B cell (primary cell): ENCODE measurements around the gene PML. TPM values are rescaled to one million over a fixed set of nuclear protein-coding genes. Genes with fewer than 3 reads are reported as not detected.

Source experiments
- ATAC-seq: fragments of 200-7000 bp; cut with Tn5 transposase; one replicate; pipeline ENCODE4 v1.10.0; 2021; ENCODE audit warnings: low read depth, mild to moderate bottlenecking, moderate number of reproducible peaks, moderate library complexity
- CTCF ChIA-PET: fragments of 350-600 bp; sonication (Branson Sonifier 250); formaldehyde crosslinking; loops from one replicate; lab custom pipeline; 2021; ENCODE audit warnings: antibody characterized with exemption, inconsistent platforms; lab: Charles Lee
- POLR2A ChIA-PET: fragments of 350-600 bp; sonication (Branson Sonifier 250); formaldehyde crosslinking; loops from one replicate; lab custom pipeline; 2021; ENCODE audit warnings: antibody characterized with exemption; lab: Charles Lee
- DNase-seq: peaks from one replicate; pipeline ENCODE4 v3.0.0; 2013
- H2AFZ ChIP-seq: 2 replicates; pipeline ENCODE4 v1.6.1; 2012; ENCODE audit warnings: mild to moderate bottlenecking, low read depth, low read length; ENCODE audit not compliant: insufficient read depth, poor library complexity, severe bottlenecking
- H3K27ac ChIP-seq, 2 donors: 1 replicate in 1 of 2; 2 replicates in 1 of 2; pipeline ENCODE4 v1.5.1; 2012 to 2013; ENCODE audit warnings: low read length in 2 of 2, mild to moderate bottlenecking in 2 of 2, moderate library complexity in 1 of 2
- H3K27me3 ChIP-seq, 4 experiments: fragments of 200-600 bp in 1 of 4; sonication (generic) in 1 of 4; replicated peaks in 1 of 4; 1 replicate in 2 of 4; 2 replicates in 2 of 4; pipeline versions ENCODE4 v1.6.1 to v1.7.0; 2013 to 2016; ENCODE audit warnings: low read length in 3 of 4, mild to moderate bottlenecking in 2 of 4, mixed read lengths in 1 of 4, moderate library complexity in 1 of 4; ENCODE audit not compliant: insufficient read depth in 4 of 4, control insufficient read depth in 3 of 4; ENCODE audit errors: control extremely low read depth in 1 of 4
- H3K36me3 ChIP-seq, 2 experiments: replicated peaks in 1 of 2; 1 replicate in 1 of 2; 2 replicates in 1 of 2; pipeline versions ENCODE4 v1.6.1 to v1.7.1; 2013; ENCODE audit warnings: low read length in 1 of 2; ENCODE audit not compliant: insufficient read depth in 2 of 2, control insufficient read depth in 1 of 2; ENCODE audit errors: control extremely low read depth in 1 of 2, extremely low read depth in 1 of 2
- H3K4me1 ChIP-seq, 2 donors: fragments of 200-600 bp in 1 of 2; sonication (generic) in 1 of 2; 1 replicate in 1 of 2; 2 replicates in 1 of 2; pipeline versions ENCODE4 v1.5.1 to v1.6.1; 2013 to 2017; ENCODE audit warnings: low read length in 2 of 2; ENCODE audit not compliant: control insufficient read depth in 2 of 2, insufficient read depth in 2 of 2
- H3K4me2 ChIP-seq: replicated peaks from 2 replicates; pipeline ENCODE3; 2012; ENCODE audit warnings: mild to moderate bottlenecking, low read depth, low read length; ENCODE audit not compliant: poor library complexity, severe bottlenecking
- H3K4me3 ChIP-seq, 5 experiments: fragments of 200-600 bp in 1 of 5; sonication (generic) in 1 of 5; 1 replicate in 3 of 5; 2 replicates in 2 of 5; pipeline versions ENCODE4 v1.5.1 to v1.7.0; 2011 to 2016; ENCODE audit warnings: low read length in 4 of 5, mild to moderate bottlenecking in 4 of 5, low read depth in 2 of 5, control low read depth in 1 of 5, moderate library complexity in 1 of 5; ENCODE audit not compliant: insufficient read depth in 1 of 5; ENCODE audit errors: control extremely low read depth in 1 of 5, extremely low read depth in 1 of 5
- H3K79me2 ChIP-seq: fragments of 200-600 bp; sonication (generic); one replicate; pipeline ENCODE4 v1.6.0; 2016; ENCODE audit warnings: low read length; ENCODE audit not compliant: control insufficient read depth, insufficient read depth
- H3K9ac ChIP-seq: fragments of 200-600 bp; sonication (generic); 2 replicates; pipeline ENCODE4 v1.6.1; 2017; ENCODE audit warnings: mild to moderate bottlenecking, low read length, moderate library complexity
- H3K9me3 ChIP-seq, 3 donors: one replicate each; pipeline versions ENCODE4 v1.6.1 to v1.7.1; 2013; ENCODE audit warnings: low read length in 2 of 3; ENCODE audit not compliant: control insufficient read depth in 2 of 3, insufficient read depth in 1 of 3; ENCODE audit errors: control extremely low read depth in 1 of 3
- H4K20me1 ChIP-seq: 2 replicates; pipeline ENCODE4 v1.6.0; 2012; ENCODE audit warnings: mild to moderate bottlenecking, low read length; ENCODE audit not compliant: insufficient read depth, control insufficient read depth, poor library complexity, severe bottlenecking
- H3K27ac Mint-ChIP-seq: one replicate; pipeline ENCODE4 v1.8.0; 2021; ENCODE audit warnings: mixed read lengths
- H3K27me3 Mint-ChIP-seq: one replicate; pipeline ENCODE4 v1.8.0; 2021; ENCODE audit warnings: mixed read lengths
- H3K4me1 Mint-ChIP-seq: one replicate; pipeline ENCODE4 v1.8.0; 2021; ENCODE audit warnings: mixed read lengths
- H3K4me3 Mint-ChIP-seq: one replicate; pipeline ENCODE4 v1.8.0; 2021; ENCODE audit warnings: mixed read lengths
- H3K9me3 Mint-ChIP-seq: one replicate; pipeline ENCODE4 v1.8.0; 2022; ENCODE audit warnings: mixed read lengths; ENCODE audit not compliant: insufficient read depth
- CTCF ChIP-seq: fragments of 200-600 bp; IDR thresholded peaks from one replicate; pipeline ENCODE4 v1.8.0; 2022; ENCODE audit warnings: antibody characterized with exemption, mild to moderate bottlenecking
- EZH2 ChIP-seq: IDR thresholded peaks from 2 replicates; pipeline ENCODE4 v1.6.1; 2012; ENCODE audit warnings: borderline replicate concordance, low read depth, mild to moderate bottlenecking, moderate library complexity, low read length; ENCODE audit not compliant: insufficient read depth, poor library complexity, severe bottlenecking
- WGBS: methylation state at CpG from one replicate; pipeline ENCODE4 v1.1.5; 2013; ENCODE audit warnings: missing lambda C conversion rate; ENCODE audit not compliant: insufficient coverage; 5-methylcytosine and 5-hydroxymethylcytosine counted together
- intact Hi-C: fragments of 100-400 bp; cut with micrococcal nuclease; formaldehyde crosslinking; loops from one replicate; pipeline ENCODE4 v1.10.0; 2022
- polyA plus RNA-seq: library from polyadenylated mRNA; depleted of rRNA; stranded (reverse); fragments of >200 nt; gene quantifications from 2 replicates; pipeline ENCODE4 v1.2.3, GENCODE V29; 2012
- total RNA-seq, 2 donors: library from RNA; stranded (reverse); fragments of 120-200 nt in 1 of 2; gene quantifications; 1 replicate in 1 of 2; 2 replicates in 1 of 2; pipeline versions ENCODE4 v1.2.3 to v1.2.4, GENCODE V29; 2013 to 2022

Gene PML
- total and polyA plus RNA-seq, 2 donors (not counting 1 experiment from before 2014, with no cell fraction given) = 59.2 to 66.3 TPM

GRCh38 chr15:73986776-73987056 lies 7.8 kb upstream of the PML start:
- Histone ChIP-seq H3K4me2 (no peak overlapping the region), H3K4me1 (peaks cover 51 to 61% of the 10 kb centered on the region in 2 donors), H3K36me3 (no peaks in the 10 kb centered on the region), H3K9me3 (no peaks in the 10 kb centered on the region), H4K20me1 (no peaks in the 10 kb centered on the region), H3K27me3 (no peaks in the 10 kb centered on the region), H3K27ac (no peak overlapping the region), H2AFZ (no peak overlapping the region), H3K79me2 (peaks cover 14% of the 10 kb centered on the region), H3K9ac (no peak overlapping the region), H3K4me3 (no peak overlapping the region)
- H3K4me3 Mint-ChIP-seq = no peak overlapping the region
- TF ChIP-seq CTCF = no peak
- TF ChIP-seq EZH2 = no peak
- H3K27ac Mint-ChIP-seq = peak overlapping the region; percentile 32
- H3K27me3 Mint-ChIP-seq = no peaks in the 10 kb centered on the region
- intact Hi-C loops = no loop called here
- ChIA-PET POLR2A (no interaction called here), CTCF (interaction anchor here (1.3 kb wide), 1 partner anchor 15 kb away, joined by 3 read pairs; no protein-coding TSS in a partner anchor)
- DNase-seq (no peak), ATAC-seq (no peak)
- 100% methylated on average over 1 of the region's 1 CpG for WGBS
- peaks cover 61% of the 10 kb centered on the region for H3K4me1 Mint-ChIP-seq
- H3K9me3 Mint-ChIP-seq = no peaks in the 10 kb centered on the region

- H3K9ac ChIP-seq = no peak overlapping the region
Measured at GRCh38 chr15:73987250-73987649, 7.3 kb upstream of the PML start.

More at GRCh38 chr15:73987250-73987649, 7.3 kb upstream of the PML start:
- Mint-ChIP-seq H3K4me3 (no peak overlapping the region), H3K27ac (no peak overlapping the region), H3K9me3 (no peaks in the 10 kb centered on the region), H3K27me3 (no peaks in the 10 kb centered on the region), H3K4me1 (peaks cover 56% of the 10 kb centered on the region)
- H2AFZ ChIP-seq = no peak overlapping the region
- 100% methylated on average over 1 of the region's 4 CpGs for WGBS
- DNase-seq (no peak), ATAC-seq (no peak)
- H4K20me1 ChIP-seq = no peaks in the 10 kb centered on the region
- TF ChIP-seq EZH2 (no peak), CTCF (no peak)
- intact Hi-C loops = no loop called here
- CTCF ChIA-PET = interaction anchor here (1.9 to 4.5 kb wide), 2 partner anchors 14 to 61 kb away, joined by 4 to 20 read pairs; no protein-coding TSS in a partner anchor
- POLR2A ChIA-PET = no interaction called here
- no peak overlapping the region for H3K4me2 ChIP-seq
- peaks cover 14% of the 10 kb centered on the region for H3K79me2 ChIP-seq
- H3K9me3 ChIP-seq = no peaks in the 10 kb centered on the region
- H3K27me3 ChIP-seq = no peaks in the 10 kb centered on the region
- no peak overlapping the region for H3K27ac ChIP-seq
- H3K36me3 ChIP-seq = no peaks in the 10 kb centered on the region
- H3K4me3 ChIP-seq = no peak overlapping the region
- peaks cover 45 to 57% of the 10 kb centered on the region in 2 donors for H3K4me1 ChIP-seq
